NB4 (cell line): ENCODE measurements around the gene FAM161A.
"Not testable (repeated sequence)": the region's sequence is repeated elsewhere in the genome, so short reads cannot be mapped to it uniquely, and the experiment has no call there.

Experiments used
- DNase-seq: peaks from one replicate; pipeline ENCODE4 v3.0.0; 2010; ENCODE audit warnings: low read depth
- H3K4me3 ChIP-seq: one replicate; pipeline ENCODE4 v1.5.1; 2011; ENCODE audit warnings: mild to moderate bottlenecking, low read depth, low read length, moderate library complexity
- CTCF ChIP-seq: IDR thresholded peaks from one replicate; pipeline ENCODE4 v1.5.1; 2012; ENCODE audit warnings: low read depth, low read length
- MAX ChIP-seq: IDR thresholded peaks from 2 replicates; pipeline ENCODE4 v1.6.1; 2011; ENCODE audit warnings: low read depth, low read length
- MYC ChIP-seq: IDR thresholded peaks from 2 replicates; pipeline ENCODE4 v1.6.1; 2011; ENCODE audit warnings: low read depth, low read length
- POLR2A ChIP-seq: IDR thresholded peaks from 2 replicates; pipeline ENCODE4 v1.6.1; 2011; ENCODE audit warnings: mild to moderate bottlenecking; ENCODE audit not compliant: insufficient read length; ENCODE audit errors: extremely low read depth

The FAM161A gene

GRCh38 chr2:61822255-61822654, 31.6 kb downstream of the FAM161A start:
- no peak for DNase-seq
- no peak for TF ChIP-seq CTCF
- no peak for TF ChIP-seq MAX
- no peak for TF ChIP-seq POLR2A
- no peak for TF ChIP-seq MYC
- H3K4me3 ChIP-seq: no peak overlapping the region

- H3K4me3 ChIP-seq: no peak overlapping the region
- no peak for DNase-seq
- TF ChIP-seq MAX (no peak), MYC (no peak), CTCF (no peak), POLR2A (no peak)
Measured at GRCh38 chr2:61816480-61817355, 37.1 kb downstream of the FAM161A start.

GRCh38 chr2:61814539-61815160, 39.2 kb downstream of the FAM161A start:
- TF ChIP-seq CTCF (no peak), MYC (no peak), MAX (no peak), POLR2A (no peak)
- H3K4me3 ChIP-seq: no peak overlapping the region
- DNase-seq: no peak

- not testable (repeated sequence) for H3K4me3 ChIP-seq, DNase-seq
Measured at GRCh38 chr2:61813314-61813713, 40.5 kb downstream of the FAM161A start.

GRCh38 chr2:61811821-61812220, 42.0 kb downstream of the FAM161A start:
- DNase-seq: peak; percentile 25
- no peak overlapping the region for H3K4me3 ChIP-seq
- no peak for TF ChIP-seq CTCF
- TF ChIP-seq POLR2A: no peak
- TF ChIP-seq MAX: no peak
- no peak for TF ChIP-seq MYC

- peak; percentile 53 for DNase-seq
Measured at GRCh38 chr2:61810203-61810602, 43.7 kb downstream of the FAM161A start.

GRCh38 chr2:61808693-61809092, 45.2 kb downstream of the FAM161A start:
- H3K4me3 ChIP-seq, DNase-seq: not testable (repeated sequence)

More at GRCh38 chr2:61810203-61810602, 43.7 kb downstream of the FAM161A start:
- H3K4me3 ChIP-seq: not testable (repeated sequence)
